Measurements from ENCODE around the gene ST7L.

DNA sequence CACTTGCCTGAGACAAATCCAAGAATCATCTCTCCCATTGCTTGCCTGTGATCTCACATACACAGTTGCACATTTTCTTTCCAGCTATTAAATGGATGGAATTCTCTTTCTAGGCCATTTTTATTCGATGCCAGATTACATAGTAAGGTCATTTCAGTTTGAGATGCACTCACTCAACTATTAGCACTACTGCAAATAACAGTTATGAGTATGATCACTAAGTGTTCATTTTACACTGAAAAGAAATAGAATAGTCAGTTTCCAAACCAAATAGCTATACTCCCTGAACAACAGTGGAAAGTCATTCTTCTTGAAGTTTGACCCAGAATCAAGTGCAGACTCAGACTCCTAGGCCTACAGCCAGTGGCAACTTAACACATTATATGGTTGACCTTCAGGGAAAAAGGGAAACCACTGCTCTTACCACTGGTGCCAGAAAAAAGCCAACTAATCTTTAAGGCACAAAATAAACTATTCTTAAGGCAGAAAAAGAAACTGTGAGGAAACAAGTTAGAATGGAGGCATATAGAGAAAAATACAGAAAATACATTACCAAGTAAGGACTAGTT lies 78.6 kb downstream of the ST7L start:
- TF ChIP-seq ZNF8 (CRISPR knock-in tag; IDR thresholded peaks at IDR 0.05) (no peak), ZNF70 (CRISPR knock-in tag; IDR thresholded peaks at IDR 0.05) (no peak), ARNTL (CRISPR knock-in tag; IDR thresholded peaks at IDR 0.05; ENCODE audit: borderline replicate concordance, low read depth) (no peak), TCF4 (CRISPR knock-in tag; IDR thresholded peaks at IDR 0.05; ENCODE audit: borderline replicate concordance) (no peak)
- TF ChIP-seq, protein P1, sequence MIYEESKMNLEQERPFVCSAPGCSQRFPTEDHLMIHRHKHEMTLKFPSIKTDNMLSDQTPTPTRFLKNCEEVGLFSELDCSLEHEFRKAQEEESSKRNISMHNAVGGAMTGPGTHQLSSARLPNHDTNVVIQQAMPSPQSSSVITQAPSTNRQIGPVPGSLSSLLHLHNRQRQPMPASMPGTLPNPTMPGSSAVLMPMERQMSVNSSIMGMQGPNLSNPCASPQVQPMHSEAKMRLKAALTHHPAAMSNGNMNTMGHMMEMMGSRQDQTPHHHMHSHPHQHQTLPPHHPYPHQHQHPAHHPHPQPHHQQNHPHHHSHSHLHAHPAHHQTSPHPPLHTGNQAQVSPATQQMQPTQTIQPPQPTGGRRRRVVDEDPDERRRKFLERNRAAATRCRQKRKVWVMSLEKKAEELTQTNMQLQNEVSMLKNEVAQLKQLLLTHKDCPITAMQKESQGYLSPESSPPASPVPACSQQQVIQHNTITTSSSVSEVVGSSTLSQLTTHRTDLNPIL (CRISPR knock-in tag; IDR thresholded peaks at IDR 0.05; ENCODE audit: low read depth), result no peak

Measured in SK-N-SH treated with all-trans-retinoic acid at 6 μM for 48 hours (cell line).